ENCODE data around the gene EXOC6B.

DNA sequence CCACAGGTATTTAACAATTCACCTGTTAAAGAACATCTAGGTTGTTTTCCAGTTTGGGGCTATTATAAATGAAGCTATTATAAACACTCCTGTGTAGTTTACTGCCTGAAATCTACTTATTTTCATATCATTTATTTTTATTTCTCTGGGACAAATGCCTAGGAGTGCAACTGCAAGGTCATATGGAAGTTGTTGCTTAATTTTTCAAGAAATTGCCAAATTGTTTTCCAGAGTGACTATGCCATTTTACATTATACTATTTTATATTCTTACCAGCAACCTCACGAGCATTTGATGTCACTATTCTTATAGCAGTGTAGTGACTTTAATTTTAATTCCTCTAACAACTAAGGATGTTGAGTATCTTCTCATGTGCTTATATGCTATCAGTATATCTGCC lies 298.4 kb downstream of the EXOC6B start:
- TF ChIP-seq POLR2AphosphoS5 (IDR thresholded peaks at IDR 0.05; ENCODE audit: borderline replicate concordance, low read depth, low read length): no peak
- no peak for TF ChIP-seq EZH2 (IDR thresholded peaks at IDR 0.05)

Measured in SK-N-MC (cell line).